Measurements from ENCODE around the gene PARVB.

The PARVB gene

DNA sequence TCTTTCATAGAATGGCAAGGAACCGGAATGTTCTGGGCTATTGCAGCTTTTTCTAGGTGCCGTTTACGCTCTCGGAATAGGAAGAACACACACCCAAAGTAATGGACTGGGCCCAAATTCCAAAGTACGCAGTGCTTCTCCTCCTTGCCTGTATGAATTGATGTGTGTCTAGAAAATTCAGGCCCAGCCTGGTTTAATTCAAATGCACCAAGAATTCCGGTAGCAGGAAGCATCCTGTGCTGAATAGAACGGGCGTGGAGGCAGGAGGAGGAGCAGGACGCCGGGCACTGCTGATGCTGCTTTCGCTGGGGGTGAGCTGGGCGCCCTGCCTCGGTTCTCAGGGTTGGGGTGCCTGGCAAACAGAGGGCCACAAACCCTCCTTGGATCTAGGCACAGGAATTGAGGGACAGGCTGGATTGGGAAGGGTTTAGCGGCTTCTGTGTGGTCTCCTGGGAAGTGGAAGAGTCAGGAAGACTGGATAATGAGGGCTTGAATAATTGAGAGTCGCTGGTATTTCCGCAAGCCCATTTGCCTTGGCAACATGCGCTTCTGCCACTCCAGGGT lies 2.0 kb downstream of the PARVB start:
- DNase-seq (ENCODE audit: low read depth), result no peak
- H3K4me3 ChIP-seq (replicated peaks; ENCODE audit: low read depth, low read length), result no peak overlapping the region

DNA sequence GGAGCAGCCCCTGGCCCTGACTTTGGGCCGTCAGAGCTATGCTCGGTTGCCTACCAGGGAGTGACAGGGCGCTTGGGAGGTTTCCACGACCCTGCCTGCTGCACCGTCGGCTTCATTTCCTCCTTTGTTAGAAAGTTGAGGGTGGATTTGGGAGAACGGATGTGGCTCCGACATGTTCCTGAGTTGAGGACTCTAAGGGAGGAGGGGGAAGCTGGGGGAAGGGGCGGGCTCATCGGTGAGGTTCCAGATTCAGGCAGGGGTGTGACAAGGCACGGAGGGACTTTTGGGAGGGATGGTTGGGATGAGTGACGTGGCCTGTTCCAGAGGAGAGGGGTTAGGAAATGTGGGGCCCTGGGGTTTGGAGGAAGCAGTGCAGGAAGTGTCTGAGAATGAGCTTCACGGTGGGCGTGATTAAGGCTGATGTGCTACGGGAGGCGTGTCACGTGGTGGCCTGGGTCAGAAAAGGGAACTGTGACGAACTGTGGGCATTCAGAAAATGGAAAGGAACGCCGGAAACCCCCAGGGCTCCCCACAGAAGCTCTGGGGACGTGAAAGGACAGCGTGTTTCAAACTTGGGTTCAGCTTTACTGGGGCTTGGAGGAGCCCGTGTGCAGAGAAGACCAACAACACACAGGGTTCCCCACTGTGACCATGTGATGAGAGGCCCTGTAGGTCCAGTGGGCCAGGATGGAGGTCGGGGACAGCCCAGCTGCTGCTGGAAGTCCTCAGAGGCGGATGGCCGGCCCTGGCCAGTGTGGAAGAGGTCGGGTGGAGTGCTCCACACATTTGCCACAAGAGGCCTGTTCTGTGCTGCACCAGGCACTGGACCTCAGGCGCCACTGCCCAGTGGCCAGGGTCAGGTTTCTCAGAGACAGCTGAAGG lies 2.8 kb downstream of the PARVB start:
- peak; percentile 62 for DNase-seq (ENCODE audit: low read depth)
- no peak overlapping the region for H3K4me3 ChIP-seq (replicated peaks; ENCODE audit: low read depth, low read length)
- TF ChIP-seq, protein P1, sequence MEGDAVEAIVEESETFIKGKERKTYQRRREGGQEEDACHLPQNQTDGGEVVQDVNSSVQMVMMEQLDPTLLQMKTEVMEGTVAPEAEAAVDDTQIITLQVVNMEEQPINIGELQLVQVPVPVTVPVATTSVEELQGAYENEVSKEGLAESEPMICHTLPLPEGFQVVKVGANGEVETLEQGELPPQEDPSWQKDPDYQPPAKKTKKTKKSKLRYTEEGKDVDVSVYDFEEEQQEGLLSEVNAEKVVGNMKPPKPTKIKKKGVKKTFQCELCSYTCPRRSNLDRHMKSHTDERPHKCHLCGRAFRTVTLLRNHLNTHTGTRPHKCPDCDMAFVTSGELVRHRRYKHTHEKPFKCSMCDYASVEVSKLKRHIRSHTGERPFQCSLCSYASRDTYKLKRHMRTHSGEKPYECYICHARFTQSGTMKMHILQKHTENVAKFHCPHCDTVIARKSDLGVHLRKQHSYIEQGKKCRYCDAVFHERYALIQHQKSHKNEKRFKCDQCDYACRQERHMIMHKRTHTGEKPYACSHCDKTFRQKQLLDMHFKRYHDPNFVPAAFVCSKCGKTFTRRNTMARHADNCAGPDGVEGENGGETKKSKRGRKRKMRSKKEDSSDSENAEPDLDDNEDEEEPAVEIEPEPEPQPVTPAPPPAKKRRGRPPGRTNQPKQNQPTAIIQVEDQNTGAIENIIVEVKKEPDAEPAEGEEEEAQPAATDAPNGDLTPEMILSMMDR (IDR thresholded peaks at IDR 0.05; ENCODE audit: low read length, missing control alignments), result no peak

More for the DNA sequence above, 2.0 kb downstream of the PARVB start:
- TF ChIP-seq, protein P1 (IDR thresholded peaks at IDR 0.05; ENCODE audit: low read length, missing control alignments), result no peak

DNA sequence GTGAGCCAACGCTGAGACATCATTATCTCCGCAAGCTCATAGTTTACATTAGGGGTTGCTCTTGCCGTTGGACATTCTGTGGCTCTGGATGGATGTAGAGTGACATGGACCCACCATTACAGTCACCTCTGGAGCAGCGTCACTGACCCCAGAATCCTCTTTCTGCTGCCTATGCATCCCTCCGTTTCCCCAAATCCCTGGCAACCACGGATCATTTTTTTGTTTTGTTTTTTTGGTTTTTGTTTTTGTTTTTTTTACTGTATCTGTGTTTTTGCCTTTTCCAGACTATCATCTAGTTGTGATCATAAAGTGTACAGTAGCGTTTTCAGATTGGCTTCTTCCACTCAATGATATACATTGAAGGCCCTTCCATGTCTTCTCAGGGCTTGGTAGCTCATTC lies 4.0 kb downstream of the PARVB start:
- TF ChIP-seq, protein P1 (IDR thresholded peaks at IDR 0.05; ENCODE audit: low read length, missing control alignments), result no peak
- no peak for DNase-seq (ENCODE audit: low read depth)
- H3K4me3 ChIP-seq (replicated peaks; ENCODE audit: low read depth, low read length), result no peak overlapping the region

DNA sequence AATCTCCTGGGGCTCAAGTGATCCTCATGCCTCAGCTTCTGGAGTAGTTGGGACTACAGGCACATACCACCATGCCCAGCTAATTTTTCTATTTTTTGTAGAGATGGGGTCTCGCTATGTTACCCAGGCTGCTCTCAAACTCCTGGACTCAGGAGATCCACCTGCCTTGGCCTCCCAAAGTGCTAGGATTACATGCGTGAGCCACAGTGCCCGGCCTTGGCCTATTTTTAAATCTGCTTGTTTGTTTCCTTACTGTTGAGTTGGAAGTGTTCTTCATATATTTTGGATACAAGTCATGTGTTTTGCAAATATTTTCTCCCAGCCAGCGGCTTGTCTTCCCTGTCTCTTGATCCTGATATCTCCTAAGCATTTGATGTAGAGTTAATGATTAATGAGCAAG lies 5.0 kb downstream of the PARVB start:
- TF ChIP-seq, protein P1 (IDR thresholded peaks at IDR 0.05; ENCODE audit: low read length, missing control alignments), result no peak
- no peak overlapping the region for H3K4me3 ChIP-seq (replicated peaks; ENCODE audit: low read depth, low read length)
- no peak for DNase-seq (ENCODE audit: low read depth)

DNA sequence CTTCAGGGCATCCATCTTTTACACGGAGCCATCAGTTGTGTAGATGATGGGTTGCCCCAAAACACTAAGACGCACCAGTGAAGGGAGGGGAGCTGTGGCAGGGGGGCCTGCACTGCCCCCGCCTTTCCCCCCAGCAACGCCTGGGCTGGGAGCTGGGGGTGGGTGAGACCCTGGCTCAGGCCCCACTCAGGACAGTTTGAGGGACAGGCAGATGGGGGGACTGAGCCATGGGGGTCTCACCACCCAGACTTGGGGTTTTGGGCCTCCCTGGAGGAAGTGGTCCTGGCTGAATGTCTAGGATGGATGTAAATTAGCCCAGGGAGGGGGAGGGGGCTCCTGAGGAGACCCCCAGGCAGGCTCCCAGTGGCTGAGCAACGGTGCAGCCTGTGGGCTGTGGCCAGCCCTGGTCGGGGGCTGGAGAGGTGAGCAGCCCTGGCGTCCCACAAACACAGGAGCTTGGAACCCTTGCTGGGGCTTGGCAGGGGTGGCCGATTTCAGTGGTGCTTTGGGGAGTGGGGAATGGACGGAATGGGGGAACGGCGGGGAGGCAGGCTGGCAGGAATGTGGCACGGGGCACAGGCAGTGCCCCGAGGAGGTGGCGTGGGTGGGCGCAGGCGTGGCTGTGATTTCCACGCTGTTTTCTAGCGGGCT lies 6.1 kb downstream of the PARVB start:
- H3K4me3 ChIP-seq (replicated peaks; ENCODE audit: low read depth, low read length), result no peak overlapping the region
- TF ChIP-seq, protein P1 (IDR thresholded peaks at IDR 0.05; ENCODE audit: low read length, missing control alignments), result no peak
- no peak for DNase-seq (ENCODE audit: low read depth)

DNA sequence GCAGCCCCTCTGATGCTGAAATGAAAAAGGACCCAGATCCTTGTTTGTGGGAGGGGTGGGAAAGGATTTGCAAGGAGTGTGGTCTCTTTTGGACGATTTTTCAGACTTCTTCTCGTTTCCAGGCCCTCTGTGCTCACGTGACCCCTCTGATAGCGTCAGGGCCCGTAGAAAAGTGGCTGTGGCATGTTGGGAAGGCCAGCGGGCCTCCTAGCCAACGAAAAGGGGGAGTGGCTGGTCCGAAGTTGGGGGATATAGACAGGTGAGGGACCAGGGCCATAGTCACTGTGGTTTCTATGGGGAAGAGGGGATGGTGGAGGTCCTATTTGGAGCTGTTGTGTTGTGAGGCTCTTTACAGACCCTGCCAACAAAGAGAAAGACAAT lies 6.6 kb downstream of the PARVB start:
- DNase-seq (ENCODE audit: low read depth), result no peak
- TF ChIP-seq, protein P1 (IDR thresholded peaks at IDR 0.05; ENCODE audit: low read length, missing control alignments), result no peak
- H3K4me3 ChIP-seq (replicated peaks; ENCODE audit: low read depth, low read length), result no peak overlapping the region

Measured in fibroblast of pulmonary artery (primary cell).